HL-60 (cell line): ENCODE measurements around the gene ATG4B.

ENCODE experiments used
- DNase-seq, 2 experiments: peaks; one replicate each; pipeline ENCODE4 v3.0.0-alpha.2; 2010 to 2020; ENCODE audit warnings: low read depth in 1 of 2, low spot score in 1 of 2
- H3K27ac ChIP-seq: fragments of 250-450 bp; sonication (Bioruptor Pico); replicated peaks from 2 replicates; pipeline ENCODE4 v1.5.1; 2020; ENCODE audit warnings: mild to moderate bottlenecking, moderate library complexity
- H3K27me3 ChIP-seq: fragments of 250-450 bp; sonication (Bioruptor Pico); 2 replicates; pipeline ENCODE4 v1.5.1; 2021; ENCODE audit warnings: mild to moderate bottlenecking, moderate library complexity; ENCODE audit not compliant: insufficient read depth, poor library complexity, severe bottlenecking
- H3K4me3 ChIP-seq: replicated peaks from 2 replicates; pipeline ENCODE4 v1.5.1; 2011; ENCODE audit warnings: mild to moderate bottlenecking, control low read depth, low read length; ENCODE audit not compliant: insufficient read depth
- CTCF ChIP-seq: IDR thresholded peaks from one replicate; pipeline ENCODE4 v1.5.1; 2011; ENCODE audit warnings: low read length, control low read depth, inconsistent platforms; ENCODE audit not compliant: insufficient read depth
- GABPA ChIP-seq: IDR thresholded peaks from 2 replicates; pipeline ENCODE4 v1.6.1; 2012; ENCODE audit warnings: low read depth
- POLR2AphosphoS5 ChIP-seq: IDR thresholded peaks from 2 replicates; pipeline ENCODE4 v1.6.1; 2012; ENCODE audit warnings: low read depth
- REST ChIP-seq: IDR thresholded peaks from 2 replicates; pipeline ENCODE4 v1.6.1; 2012; ENCODE audit warnings: low read depth; ENCODE audit not compliant: insufficient replicate concordance
- SPI1 ChIP-seq: IDR thresholded peaks from 2 replicates; pipeline ENCODE4 v1.6.1; 2012; ENCODE audit warnings: low read depth, mild to moderate bottlenecking, borderline replicate concordance

The ATG4B gene

GRCh38 chr2:241639385-241639784 lies 1.9 kb downstream of the ATG4B start:
- Histone ChIP-seq H3K27me3 (no peaks in the 10 kb centered on the region), H3K27ac (no peak overlapping the region), H3K4me3 (no peak overlapping the region)
- DNase-seq, result no peak
- no peak for TF ChIP-seq CTCF
- no peak for TF ChIP-seq POLR2AphosphoS5
- no peak for TF ChIP-seq GABPA
- no peak for TF ChIP-seq SPI1
- no peak for TF ChIP-seq REST

- no peak for DNase-seq
- no peak overlapping the region for H3K27ac ChIP-seq
- H3K27me3 ChIP-seq, result no peaks in the 10 kb centered on the region
- no peak overlapping the region for H3K4me3 ChIP-seq
- TF ChIP-seq POLR2AphosphoS5 (no peak), REST (no peak), SPI1 (no peak), GABPA (no peak), CTCF (no peak)
Measured at GRCh38 chr2:241640165-241640795, 2.8 kb downstream of the ATG4B start.

- no peak overlapping the region for H3K4me3 ChIP-seq
- no peak for DNase-seq
- no peaks in the 10 kb centered on the region for H3K27me3 ChIP-seq
- TF ChIP-seq REST (no peak), CTCF (no peak), POLR2AphosphoS5 (no peak), SPI1 (no peak), GABPA (no peak)
- no peak overlapping the region for H3K27ac ChIP-seq
Measured at GRCh38 chr2:241641631-241642030, 4.1 kb downstream of the ATG4B start.
